ENCODE measurements around the gene HUWE1.
"Not testable (repeated sequence)": the region's sequence is repeated elsewhere in the genome, so short reads cannot be mapped to it uniquely, and the experiment has no call there.

Gene HUWE1

GRCh38 chrX:53598169-53598568, 88.3 kb downstream of the HUWE1 start:
- no peak for DNase-seq

GRCh38 chrX:53595266-53595810, 91.2 kb downstream of the HUWE1 start:
- DNase-seq, result no peak

GRCh38 chrX:53594354-53594753, 92.2 kb downstream of the HUWE1 start:
- no peak for DNase-seq

- DNase-seq, result no peak
These were observed 98.6 kb downstream of the HUWE1 start for GRCh38 chrX:53587795-53588420.

GRCh38 chrX:53584891-53585290, 101.6 kb downstream of the HUWE1 start:
- no peak for DNase-seq

- no peak for DNase-seq
These were observed 102.9 kb downstream of the HUWE1 start for GRCh38 chrX:53583571-53583970.

GRCh38 chrX:53580742-53581504, 105.6 kb downstream of the HUWE1 start:
- no peak for DNase-seq

GRCh38 chrX:53571494-53571893, 115.0 kb downstream of the HUWE1 start:
- no peak for DNase-seq

GRCh38 chrX:53563324-53563723, 123.2 kb downstream of the HUWE1 start:
- no peak for DNase-seq

- DNase-seq, result no peak
These were observed 124.6 kb downstream of the HUWE1 start for GRCh38 chrX:53561912-53562311.

GRCh38 chrX:53558646-53559045, 127.9 kb downstream of the HUWE1 start:
- no peak for DNase-seq

- no peak for DNase-seq
These were observed 129.7 kb downstream of the HUWE1 start for GRCh38 chrX:53556868-53557267.

- no peak for DNase-seq
These were observed 135.6 kb downstream of the HUWE1 start for GRCh38 chrX:53550756-53551463.

- no peak for DNase-seq
These were observed 138.9 kb downstream of the HUWE1 start for GRCh38 chrX:53547668-53548067.

- no peak for DNase-seq
These were observed 141.6 kb downstream of the HUWE1 start for GRCh38 chrX:53544936-53545335.

GRCh38 chrX:53538781-53539180, 147.7 kb downstream of the HUWE1 start:
- no peak for DNase-seq

GRCh38 chrX:53531255-53531966, 155.1 kb downstream of the HUWE1 start:
- DNase-seq, result not testable (repeated sequence)

- DNase-seq, result no peak
These were observed 159.5 kb downstream of the HUWE1 start for GRCh38 chrX:53526999-53527398.

- DNase-seq, result no peak
These were observed 175.2 kb downstream of the HUWE1 start for GRCh38 chrX:53511322-53511721.

GRCh38 chrX:53504035-53504434, 182.5 kb downstream of the HUWE1 start:
- not testable (repeated sequence) for DNase-seq

GRCh38 chrX:53494436-53494835, 192.1 kb downstream of the HUWE1 start:
- no peak for DNase-seq

- DNase-seq, result no peak
These were observed 200.2 kb downstream of the HUWE1 start for GRCh38 chrX:53486285-53486684.

GRCh38 chrX:53483838-53484405, 202.6 kb downstream of the HUWE1 start:
- DNase-seq, result no peak
